ENCODE data around the gene FAU.

DNA sequence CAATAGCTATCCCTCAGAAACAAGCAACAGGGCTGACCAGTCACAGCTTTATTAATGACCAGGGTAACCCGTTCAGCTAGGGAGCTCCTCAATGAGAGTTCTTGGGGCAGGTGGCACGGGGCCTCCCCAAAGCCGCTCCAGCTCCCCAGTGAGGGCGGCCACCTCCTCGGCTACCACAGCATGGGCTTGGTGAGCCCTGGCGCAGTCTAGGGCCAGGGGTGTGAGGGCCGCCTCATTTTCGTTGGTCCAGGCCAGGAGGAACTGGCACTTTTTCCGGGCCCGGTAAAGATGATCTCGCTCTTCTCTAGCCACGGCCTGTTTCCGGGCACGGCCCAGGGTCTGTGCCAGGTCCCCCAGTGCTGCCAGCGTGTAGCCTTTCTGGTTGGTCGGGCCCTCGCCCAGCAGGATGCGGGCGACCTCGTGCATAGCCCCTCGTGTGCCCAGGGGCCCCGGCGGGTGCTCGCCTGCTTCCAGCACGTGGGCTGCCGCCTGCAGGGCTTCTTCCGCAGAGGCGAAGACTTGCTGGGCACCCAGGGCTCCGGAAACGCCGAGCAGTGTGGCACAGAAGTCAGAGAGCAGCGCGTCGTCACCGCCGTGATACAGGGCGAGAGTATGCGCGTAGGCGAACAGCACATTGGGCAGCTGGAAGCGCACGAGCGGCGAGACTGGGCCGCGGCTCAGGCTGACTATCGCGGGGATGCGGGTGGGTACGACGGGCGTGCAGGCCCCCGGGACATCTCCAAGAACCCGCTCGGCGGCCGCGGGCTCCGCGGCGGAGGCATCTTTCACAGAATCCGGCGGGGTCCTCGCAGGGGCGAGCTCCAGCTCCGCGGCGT lies 5.3 kb downstream of the FAU start:
- no peak for TF ChIP-seq CTCF (IDR thresholded peaks at IDR 0.05 in 4 of 5, conservative IDR thresholded peaks at IDR 0.05 in 1 of 5)
- peak in 1 of 2 donors; percentile 14 for TF ChIP-seq POLR2A (IDR thresholded peaks at IDR 0.05)
